Activated B cell treated with CpG ODN at 0.5 μM for 24 hours (primary cell): Measurements from ENCODE around the gene CYP26C1. TPM values are rescaled to one million over a fixed set of nuclear protein-coding genes. Genes with fewer than 3 reads are reported as not detected.

Source experiments
- ATAC-seq: fragments of 200-7000 bp; cut with Tn5 transposase; one replicate; pipeline ENCODE4 v1.10.0; 2021; ENCODE audit warnings: low read depth, mild to moderate bottlenecking, moderate library complexity
- CTCF ChIA-PET: fragments of 350-600 bp; sonication (Branson Sonifier 250); formaldehyde crosslinking; loops from one replicate; lab custom pipeline; 2021; ENCODE audit warnings: antibody characterized with exemption; lab: Charles Lee
- POLR2A ChIA-PET: fragments of 350-600 bp; sonication (Branson Sonifier 250); formaldehyde crosslinking; loops from one replicate; lab custom pipeline; 2021; ENCODE audit warnings: antibody characterized with exemption; lab: Charles Lee
- DNase-seq: peaks from one replicate; pipeline ENCODE4 v3.0.0; 2022
- H3K27ac Mint-ChIP-seq: one replicate; pipeline ENCODE4 v1.8.0; 2020; ENCODE audit warnings: mixed read lengths
- H3K27me3 Mint-ChIP-seq: one replicate; pipeline ENCODE4 v1.8.0; 2021; ENCODE audit warnings: mixed read lengths
- H3K36me3 Mint-ChIP-seq: one replicate; pipeline ENCODE4 v1.8.0; 2021; ENCODE audit warnings: low read depth, mixed read lengths
- H3K4me1 Mint-ChIP-seq: one replicate; pipeline ENCODE4 v1.8.0; 2021; ENCODE audit warnings: mixed read lengths
- H3K4me3 Mint-ChIP-seq: one replicate; pipeline ENCODE4 v1.8.0; 2020; ENCODE audit warnings: mild to moderate bottlenecking, mixed read lengths
- H3K9me3 Mint-ChIP-seq: one replicate; pipeline ENCODE4 v1.8.0; 2020; ENCODE audit warnings: mixed read lengths
- CTCF ChIP-seq: fragments of 200-600 bp; IDR thresholded peaks from one replicate; pipeline ENCODE4 v1.8.0; 2022; ENCODE audit warnings: antibody characterized with exemption, mild to moderate bottlenecking
- intact Hi-C: fragments of 100-400 bp; cut with micrococcal nuclease; formaldehyde crosslinking; loops from one replicate; pipeline ENCODE4 v1.15.1; 2024
- total RNA-seq: library from RNA; stranded (reverse); gene quantifications from 2 replicates; pipeline ENCODE4 v1.2.3, GENCODE V29; 2022

The CYP26C1 gene
- total RNA-seq, 1 donor from 2014 or later = 0.24 TPM

GRCh38 chr10:93067443-93068365 is 7.1 kb downstream of the CYP26C1 start:
- H3K27me3 Mint-ChIP-seq = peaks cover 77% of the 10 kb centered on the region
- peaks cover 34% of the 10 kb centered on the region for H3K4me1 Mint-ChIP-seq
- ChIA-PET POLR2A (interaction anchor here (0.7 kb wide), 1 partner anchor 9 kb away, joined by 3 read pairs; no protein-coding TSS in a partner anchor), CTCF (interaction anchor here (1.1 to 1.5 kb wide), 2 partner anchors 9 to 12 kb away, joined by 3 read pairs; no protein-coding TSS in a partner anchor)
- DNase-seq (no peak), ATAC-seq (no peak)
- H3K4me3 Mint-ChIP-seq = no peak overlapping the region
- no peak for TF ChIP-seq CTCF
- H3K27ac Mint-ChIP-seq = no peak overlapping the region
- H3K36me3 Mint-ChIP-seq = no peaks in the 10 kb centered on the region
- H3K9me3 Mint-ChIP-seq = no peaks in the 10 kb centered on the region
- intact Hi-C loops = no loop called here

- H3K36me3 Mint-ChIP-seq = no peaks in the 10 kb centered on the region
- no peaks in the 10 kb centered on the region for H3K9me3 Mint-ChIP-seq
- DNase-seq = no peak
- TF ChIP-seq CTCF = no peak
- peaks cover 81% of the 10 kb centered on the region for H3K27me3 Mint-ChIP-seq
- no peak for ATAC-seq
- intact Hi-C loops = no loop called here
- H3K27ac Mint-ChIP-seq = no peak overlapping the region
- ChIA-PET POLR2A (no interaction called here), CTCF (interaction anchor here (1.1 to 1.5 kb wide), 2 partner anchors 8 to 11 kb away, joined by 3 read pairs; no protein-coding TSS in a partner anchor)
- H3K4me1 Mint-ChIP-seq = peaks cover 38% of the 10 kb centered on the region
- H3K4me3 Mint-ChIP-seq = no peak overlapping the region
These were observed 8.0 kb downstream of the CYP26C1 start for GRCh38 chr10:93068411-93069244.

GRCh38 chr10:93069245-93069561 is 8.6 kb downstream of the CYP26C1 start:
- no peak for ATAC-seq
- H3K4me1 Mint-ChIP-seq = peaks cover 39% of the 10 kb centered on the region
- DNase-seq = no peak
- H3K36me3 Mint-ChIP-seq = no peaks in the 10 kb centered on the region
- POLR2A ChIA-PET = no interaction called here
- no peak overlapping the region for H3K4me3 Mint-ChIP-seq
- H3K27me3 Mint-ChIP-seq = peaks cover 77% of the 10 kb centered on the region
- no peak for TF ChIP-seq CTCF
- intact Hi-C loops = no loop called here
- no peaks in the 10 kb centered on the region for H3K9me3 Mint-ChIP-seq
- CTCF ChIA-PET = no interaction called here
- no peak overlapping the region for H3K27ac Mint-ChIP-seq

- ChIA-PET CTCF (no interaction called here), POLR2A (no interaction called here)
- peaks cover 43% of the 10 kb centered on the region for H3K4me1 Mint-ChIP-seq
- TF ChIP-seq CTCF = no peak
- DNase-seq (no peak), ATAC-seq (no peak)
- intact Hi-C loops = no loop called here
- H3K36me3 Mint-ChIP-seq = no peaks in the 10 kb centered on the region
- H3K27me3 Mint-ChIP-seq = peaks cover 75% of the 10 kb centered on the region
- no peak overlapping the region for H3K27ac Mint-ChIP-seq
- H3K4me3 Mint-ChIP-seq = no peak overlapping the region
- H3K9me3 Mint-ChIP-seq = no peaks in the 10 kb centered on the region
These were observed 10.0 kb downstream of the CYP26C1 start for GRCh38 chr10:93070378-93071176.
